RPMI7951 (cell line): ENCODE results near the gene PCNX3. TPM values are rescaled to one million over a fixed set of nuclear protein-coding genes. Genes with fewer than 3 reads are reported as not detected.
A peak's percentile ranks its signal among the peaks of the same experiment; 100 is the strongest.
"Not testable (repeated sequence)": the region's sequence is repeated elsewhere in the genome, so short reads cannot be mapped to it uniquely, and the experiment has no call there.

ENCODE experiments used
- DNase-seq: peaks from one replicate; pipeline ENCODE4 v3.0.0-alpha.2; 2012; ENCODE audit warnings: low read depth
- total RNA-seq: library from RNA; depleted of rRNA; stranded (reverse); fragments of >200 nt; shearing (Covaris generic); gene quantifications from 2 replicates; pipeline ENCODE4 v1.2.3, GENCODE V29; 2014

Gene PCNX3
- total RNA-seq, 1 experiment from 2014 or later: 9.1 TPM

DNA sequence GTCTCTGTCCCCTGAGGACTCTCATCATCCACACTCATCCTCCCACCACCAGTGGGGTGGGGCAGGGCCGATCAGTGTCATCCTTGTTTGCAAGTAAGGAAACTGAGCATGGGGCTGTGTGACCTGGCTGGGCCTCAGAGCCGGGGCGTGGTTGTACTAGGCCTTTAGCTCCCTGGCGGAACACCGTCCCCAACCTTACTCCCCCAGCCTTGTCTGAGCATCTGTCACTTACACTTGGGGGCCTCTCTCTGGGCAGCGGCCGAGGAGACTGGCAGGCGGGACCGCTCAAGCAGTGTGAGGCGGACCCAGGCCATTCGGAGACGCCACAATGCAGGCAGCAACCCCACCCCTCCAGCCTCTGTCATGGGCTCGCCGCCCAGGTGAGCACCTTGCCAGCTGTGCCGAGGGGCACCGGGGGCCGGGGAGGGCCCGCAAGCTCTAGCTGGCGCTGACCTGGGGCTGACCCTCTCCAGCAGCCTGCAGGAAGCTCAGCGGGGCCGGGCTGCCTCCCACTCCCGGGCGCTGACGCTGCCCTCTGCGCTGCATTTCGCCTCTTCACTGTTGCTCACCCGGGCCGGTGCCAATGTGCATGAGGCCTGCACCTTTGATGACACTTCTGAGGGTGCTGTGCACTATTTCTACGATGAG, 3.8 kb downstream of the PCNX3 start:
- DNase-seq: no peak

DNA sequence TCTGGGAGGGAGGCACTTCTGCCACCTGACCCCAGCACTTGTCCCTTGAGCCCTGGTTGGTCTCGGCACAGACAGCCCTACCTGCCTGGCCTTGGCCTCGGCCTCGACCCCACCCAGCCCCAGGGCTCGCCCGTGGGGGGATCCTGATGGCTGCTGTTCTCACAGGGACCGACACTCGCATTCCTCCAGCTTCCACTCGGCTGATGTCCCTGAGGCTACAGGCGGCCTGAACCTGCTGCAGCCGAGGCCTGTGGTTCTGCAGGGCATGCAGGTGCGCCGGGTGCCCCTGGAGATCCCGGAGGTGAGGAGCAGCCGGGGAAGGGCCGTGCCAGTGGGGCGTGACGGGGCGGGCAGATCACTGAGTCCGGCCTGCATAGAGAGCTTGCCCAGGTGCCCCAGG, 5.1 kb downstream of the PCNX3 start:
- no peak for DNase-seq

DNA sequence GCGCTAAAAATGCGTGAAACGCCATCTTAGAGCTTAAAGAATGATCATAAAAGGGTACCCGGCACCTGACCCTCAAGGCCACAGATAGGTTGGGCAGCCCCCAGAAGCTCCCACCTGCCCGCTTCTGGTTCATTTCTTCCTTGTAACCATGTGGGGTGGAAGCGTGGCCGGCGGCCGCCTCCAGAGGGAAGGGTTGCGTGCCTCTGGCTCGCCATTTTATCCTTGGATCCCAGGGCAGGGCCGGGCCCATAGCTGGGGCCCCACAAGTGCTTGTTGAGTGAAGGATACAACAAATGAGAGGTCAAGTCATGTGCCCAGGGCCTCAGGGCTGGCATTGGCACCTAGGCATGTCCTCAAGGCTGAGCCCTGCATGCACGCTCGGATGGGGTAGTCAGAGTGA, 5.9 kb downstream of the PCNX3 start:
- DNase-seq: no peak

DNA sequence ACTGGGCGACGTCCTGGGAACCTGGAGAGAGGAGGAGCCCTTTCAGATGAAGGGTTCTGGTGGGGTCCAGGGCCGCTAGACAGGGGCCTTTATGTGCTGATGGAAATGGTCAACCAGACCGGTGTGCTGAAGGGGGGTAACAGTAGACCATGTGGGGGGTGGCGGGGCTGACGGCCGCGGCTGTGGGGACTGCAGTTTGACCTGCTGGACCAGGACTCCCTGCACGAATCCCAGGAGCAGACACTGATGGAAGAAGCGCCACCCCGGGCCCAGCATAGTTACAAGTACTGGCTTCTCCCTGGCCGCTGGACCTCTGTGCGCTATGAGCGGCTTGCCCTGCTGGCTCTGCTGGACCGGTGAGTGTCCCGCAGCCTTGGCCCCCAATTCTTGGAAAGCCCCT, 6.4 kb downstream of the PCNX3 start:
- no peak for DNase-seq

DNA sequence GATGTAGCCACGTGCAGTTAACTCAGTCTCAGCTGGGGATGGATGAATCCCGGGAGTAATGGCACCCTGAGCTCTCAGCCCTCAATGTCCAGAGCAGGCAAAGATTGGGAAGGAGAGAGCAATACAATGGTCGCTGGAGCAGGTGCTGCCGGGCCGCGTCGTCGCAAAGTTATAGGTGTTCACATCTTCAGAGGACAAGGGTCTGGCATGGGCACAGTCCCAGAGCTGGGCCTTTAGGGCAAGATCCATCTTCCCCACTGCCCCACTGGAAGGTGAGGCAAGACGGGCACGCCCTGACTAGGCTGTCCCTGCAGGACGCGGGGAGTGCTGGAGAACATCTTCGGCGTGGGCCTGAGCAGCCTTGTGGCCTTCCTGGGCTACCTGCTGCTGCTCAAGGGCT, 7.6 kb downstream of the PCNX3 start:
- no peak for DNase-seq

DNA sequence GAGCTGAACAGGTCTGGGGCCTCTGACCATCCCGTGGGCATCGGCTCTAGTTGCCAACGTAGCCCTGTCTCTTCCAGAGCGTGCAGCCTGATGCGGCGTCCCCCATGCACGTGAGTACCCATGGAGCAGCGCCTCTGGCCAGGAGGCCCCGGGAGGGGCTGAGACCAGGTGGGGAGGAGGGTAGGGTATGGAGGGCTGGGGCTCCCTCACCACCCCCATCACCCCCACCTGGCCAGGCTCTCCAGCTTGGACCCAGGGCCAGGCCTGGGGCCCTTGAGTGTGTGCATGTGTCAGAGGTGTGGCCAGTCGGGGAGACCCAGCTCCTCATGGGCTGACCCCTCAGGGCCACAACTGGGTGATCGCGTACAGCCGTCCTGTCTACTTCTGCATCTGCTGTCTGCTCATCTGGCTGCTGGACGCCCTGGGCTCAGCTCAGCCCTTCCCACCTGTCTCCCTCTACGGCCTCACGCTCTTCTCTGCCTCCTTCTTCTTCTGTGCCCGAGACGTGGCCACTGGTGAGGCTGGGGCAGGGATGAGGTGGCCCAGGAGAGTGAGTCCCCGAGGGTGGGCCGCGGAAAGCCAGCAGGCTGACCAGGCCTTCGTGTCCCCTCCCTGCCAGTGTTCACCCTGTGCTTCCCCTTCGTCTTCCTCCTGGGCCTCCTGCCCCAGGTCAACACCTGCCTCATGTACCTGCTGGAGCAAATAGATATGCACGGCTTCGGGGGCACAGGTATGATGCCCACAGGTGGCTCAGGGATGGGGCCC, 8.5 kb downstream of the PCNX3 start:
- no peak for DNase-seq

DNA sequence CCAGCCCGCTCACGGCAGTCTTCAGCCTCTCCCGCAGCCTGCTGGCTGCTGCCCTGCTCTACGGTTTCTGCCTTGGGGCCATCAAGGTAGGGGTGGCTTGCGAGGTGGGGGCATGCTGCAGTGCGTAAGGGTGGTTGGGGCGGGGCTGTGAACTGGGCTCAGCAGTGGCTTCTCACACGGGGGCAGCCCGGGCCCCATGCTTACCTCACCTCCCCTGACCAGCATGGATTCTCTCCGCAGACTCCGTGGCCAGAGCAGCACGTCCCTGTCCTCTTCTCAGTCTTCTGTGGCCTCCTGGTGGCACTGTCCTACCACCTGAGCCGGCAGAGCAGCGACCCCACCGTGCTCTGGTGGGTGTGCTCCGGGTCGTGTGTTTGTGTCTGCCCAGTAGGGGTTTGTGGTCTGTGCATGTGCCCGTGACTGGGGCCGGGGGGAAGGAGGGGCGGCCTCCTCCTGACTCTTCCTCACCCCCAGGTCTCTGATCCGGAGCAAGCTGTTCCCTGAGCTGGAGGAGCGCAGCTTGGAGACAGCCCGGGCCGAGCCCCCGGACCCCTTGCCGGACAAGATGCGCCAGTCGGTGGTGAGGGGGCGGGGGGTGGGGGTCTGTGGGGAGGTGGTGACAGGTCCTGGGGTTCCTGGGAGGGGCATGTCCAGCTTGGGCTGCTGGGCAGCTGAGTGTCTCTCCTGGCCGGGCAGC, 9.5 kb downstream of the PCNX3 start:
- DNase-seq: no peak

DNA sequence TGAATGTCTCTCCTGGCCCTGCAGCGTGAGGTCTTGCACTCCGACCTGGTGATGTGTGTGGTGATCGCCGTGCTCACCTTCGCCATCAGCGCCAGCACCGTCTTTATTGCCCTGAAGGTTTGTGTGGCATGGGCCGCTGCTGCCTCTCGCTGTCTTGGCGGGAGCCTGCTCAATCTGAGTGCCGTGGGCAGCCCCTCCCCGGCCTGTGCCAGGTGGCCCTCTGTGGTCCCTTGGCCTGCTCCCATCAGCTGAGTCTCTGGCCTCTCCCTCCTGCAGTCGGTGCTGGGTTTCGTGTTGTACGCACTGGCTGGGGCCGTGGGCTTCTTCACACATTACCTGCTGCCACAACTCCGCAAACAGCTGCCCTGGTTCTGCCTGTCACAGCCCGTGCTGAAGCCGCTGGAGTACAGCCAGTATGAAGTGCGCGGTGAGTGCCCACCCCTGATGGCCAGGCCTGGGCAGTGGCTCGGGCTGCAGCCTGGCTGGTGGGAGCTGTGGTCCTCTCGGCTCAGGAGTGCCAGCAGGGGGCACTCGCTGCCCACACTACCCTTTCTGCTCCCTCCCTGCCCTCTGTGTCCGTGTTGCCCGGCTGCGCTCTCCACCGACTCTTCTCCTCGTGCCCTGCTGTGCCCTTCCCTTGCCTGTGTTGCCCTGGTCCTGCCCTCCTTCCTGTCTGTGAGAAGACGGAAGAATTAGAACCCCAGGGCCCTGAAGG, 10.2 kb downstream of the PCNX3 start:
- peak; percentile 18 for DNase-seq

DNA sequence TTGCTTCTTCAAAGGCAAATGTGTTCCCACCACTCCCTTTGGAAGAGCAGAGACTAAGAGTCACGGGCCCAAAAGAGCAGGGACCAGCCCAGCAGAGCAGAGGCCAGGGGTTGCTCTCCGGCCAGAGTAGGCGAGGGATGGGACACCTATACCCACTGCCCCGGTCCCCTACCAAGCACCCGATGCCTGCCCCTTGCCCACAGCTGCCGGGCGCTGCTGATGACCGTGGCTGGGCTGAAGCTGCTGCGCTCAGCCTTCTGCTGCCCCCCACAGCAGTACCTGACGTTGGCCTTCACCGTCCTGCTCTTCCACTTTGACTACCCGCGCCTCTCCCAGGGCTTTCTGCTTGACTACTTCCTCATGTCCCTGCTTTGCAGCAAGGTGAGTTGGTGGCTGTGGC, 11.6 kb downstream of the PCNX3 start:
- no peak for DNase-seq

DNA sequence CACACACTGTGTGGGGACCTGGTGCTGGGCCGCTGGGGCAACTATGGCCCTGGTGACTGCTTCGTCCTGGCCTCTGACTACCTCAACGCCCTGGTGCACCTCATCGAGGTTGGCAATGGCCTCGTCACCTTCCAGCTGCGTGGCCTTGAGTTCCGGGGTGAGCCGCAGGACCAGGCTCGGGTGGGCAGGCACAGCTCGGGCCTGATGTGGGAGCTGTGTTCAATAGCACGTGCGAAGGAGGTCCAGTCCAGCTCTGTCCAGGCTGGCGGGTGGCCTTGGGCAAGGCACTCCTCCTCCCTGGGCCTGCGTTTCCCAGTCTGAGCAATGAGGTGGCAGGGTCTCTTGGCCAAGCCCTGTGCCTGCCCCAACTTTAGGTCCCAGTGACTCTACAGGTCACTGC, 14.0 kb downstream of the PCNX3 start:
- no peak for DNase-seq

DNA sequence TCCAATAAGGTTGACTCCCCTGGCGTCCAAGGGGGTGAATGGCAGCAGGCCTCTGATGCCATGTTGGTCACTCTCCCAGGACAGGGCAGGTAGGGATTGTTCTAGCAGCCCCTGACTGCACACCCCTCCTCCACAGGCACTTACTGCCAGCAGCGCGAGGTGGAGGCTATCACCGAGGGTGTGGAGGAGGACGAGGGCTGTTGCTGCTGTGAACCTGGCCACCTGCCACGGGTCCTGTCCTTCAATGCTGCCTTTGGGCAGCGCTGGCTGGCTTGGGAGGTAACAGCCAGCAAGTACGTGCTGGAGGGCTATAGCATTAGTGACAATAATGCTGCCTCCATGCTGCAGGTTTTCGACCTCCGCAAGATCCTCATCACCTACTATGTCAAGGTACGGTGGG, 14.6 kb downstream of the PCNX3 start:
- no peak for DNase-seq

DNA sequence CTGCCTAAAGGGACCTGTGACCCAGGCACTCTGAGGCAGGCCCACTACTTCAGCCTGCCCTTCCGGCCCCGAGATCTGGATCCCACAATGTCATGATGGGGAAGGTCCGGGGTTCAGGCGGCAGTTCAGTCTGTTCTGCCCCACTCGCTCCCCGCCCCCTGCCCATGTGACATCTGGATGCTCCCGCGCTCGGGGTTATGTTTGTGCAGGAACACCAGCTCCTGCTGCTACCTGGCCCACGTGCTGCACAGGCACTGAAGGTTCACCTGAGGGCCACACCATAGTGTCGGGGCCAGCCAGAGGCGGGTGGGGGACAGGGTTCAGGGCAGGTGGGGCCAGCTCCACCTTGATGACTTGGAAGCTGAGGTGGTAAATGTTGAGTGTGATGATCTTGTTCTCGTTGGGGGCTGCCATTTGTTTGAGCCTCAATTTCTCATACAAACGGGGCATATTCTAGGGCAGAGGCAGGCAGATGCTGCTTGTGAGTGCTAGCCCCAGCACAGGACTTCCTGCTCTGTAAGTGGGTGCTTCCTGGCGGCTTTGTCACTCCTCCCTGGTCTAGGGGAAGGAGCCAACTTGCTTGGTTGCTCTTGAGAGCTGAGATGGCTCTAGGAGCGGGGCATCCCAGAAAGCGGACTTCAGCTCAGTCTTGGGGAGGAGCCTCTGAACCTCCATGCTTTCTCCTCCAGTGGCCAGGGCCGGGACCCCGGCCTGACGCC, 18.0 kb downstream of the PCNX3 start:
- DNase-seq: no peak

DNA sequence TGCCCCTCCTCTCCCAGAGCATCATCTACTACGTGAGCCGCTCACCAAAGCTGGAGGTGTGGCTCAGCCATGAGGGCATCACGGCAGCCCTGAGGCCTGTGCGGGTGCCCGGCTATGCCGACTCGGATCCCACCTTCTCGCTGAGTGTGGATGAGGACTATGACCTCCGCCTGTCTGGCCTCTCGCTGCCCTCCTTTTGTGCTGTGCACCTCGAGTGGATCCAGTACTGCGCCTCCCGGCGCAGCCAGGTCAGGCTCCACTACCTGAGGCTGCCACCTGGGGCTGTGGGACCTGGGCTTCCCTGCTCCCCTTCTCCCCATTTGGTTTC, 18.5 kb downstream of the PCNX3 start:
- DNase-seq: no peak

DNA sequence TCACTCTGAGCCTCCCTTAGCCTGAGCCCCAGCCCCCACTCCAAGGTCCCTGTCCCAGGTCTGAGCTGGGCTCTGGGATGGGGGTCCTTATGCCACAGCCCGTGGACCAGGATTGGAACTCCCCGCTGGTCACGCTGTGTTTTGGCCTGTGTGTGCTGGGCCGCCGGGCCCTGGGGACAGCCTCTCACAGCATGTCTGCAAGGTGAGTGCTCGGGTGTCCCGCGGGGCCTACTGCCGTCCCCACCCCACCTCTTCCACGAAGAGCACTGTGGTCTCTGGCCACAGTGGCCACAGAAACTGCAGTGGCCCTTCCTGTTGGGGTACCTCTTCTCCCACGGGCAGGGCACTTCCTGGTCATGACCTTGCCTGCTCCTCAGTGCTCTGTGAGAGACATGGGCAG, 18.9 kb downstream of the PCNX3 start:
- DNase-seq: no peak

DNA sequence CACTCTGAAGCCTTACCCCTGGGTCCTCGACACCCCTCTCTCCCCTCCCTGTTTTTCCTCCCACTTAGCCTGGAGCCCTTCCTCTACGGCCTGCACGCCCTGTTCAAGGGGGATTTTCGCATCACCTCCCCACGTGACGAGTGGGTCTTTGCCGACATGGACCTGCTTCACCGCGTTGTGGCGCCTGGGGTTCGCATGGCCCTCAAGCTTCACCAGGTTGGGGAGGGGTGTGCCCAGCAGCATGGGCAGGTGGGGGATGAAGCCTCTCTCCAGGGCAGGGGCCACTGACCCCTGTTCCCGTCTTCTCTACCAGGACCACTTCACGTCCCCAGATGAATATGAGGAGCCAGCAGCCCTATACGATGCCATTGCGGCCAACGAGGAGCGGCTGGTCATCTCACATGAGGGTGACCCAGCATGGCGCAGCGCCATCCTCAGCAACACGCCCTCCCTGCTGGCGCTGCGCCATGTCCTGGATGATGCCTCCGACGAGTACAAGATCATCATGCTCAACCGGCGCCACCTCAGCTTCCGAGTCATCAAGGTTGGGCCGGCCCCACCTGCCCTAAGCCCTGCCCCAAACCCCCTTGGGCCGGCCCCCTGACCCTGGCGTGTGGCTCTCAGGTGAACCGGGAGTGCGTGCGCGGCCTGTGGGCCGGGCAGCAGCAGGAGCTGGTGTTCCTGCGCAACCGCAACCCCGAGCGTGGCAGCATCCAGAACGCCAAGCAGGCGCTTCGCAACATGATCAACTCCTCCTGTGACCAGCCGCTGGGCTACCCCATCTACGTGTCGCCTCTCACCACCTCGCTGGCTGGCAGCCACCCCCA, 19.5 kb downstream of the PCNX3 start:
- no peak for DNase-seq

DNA sequence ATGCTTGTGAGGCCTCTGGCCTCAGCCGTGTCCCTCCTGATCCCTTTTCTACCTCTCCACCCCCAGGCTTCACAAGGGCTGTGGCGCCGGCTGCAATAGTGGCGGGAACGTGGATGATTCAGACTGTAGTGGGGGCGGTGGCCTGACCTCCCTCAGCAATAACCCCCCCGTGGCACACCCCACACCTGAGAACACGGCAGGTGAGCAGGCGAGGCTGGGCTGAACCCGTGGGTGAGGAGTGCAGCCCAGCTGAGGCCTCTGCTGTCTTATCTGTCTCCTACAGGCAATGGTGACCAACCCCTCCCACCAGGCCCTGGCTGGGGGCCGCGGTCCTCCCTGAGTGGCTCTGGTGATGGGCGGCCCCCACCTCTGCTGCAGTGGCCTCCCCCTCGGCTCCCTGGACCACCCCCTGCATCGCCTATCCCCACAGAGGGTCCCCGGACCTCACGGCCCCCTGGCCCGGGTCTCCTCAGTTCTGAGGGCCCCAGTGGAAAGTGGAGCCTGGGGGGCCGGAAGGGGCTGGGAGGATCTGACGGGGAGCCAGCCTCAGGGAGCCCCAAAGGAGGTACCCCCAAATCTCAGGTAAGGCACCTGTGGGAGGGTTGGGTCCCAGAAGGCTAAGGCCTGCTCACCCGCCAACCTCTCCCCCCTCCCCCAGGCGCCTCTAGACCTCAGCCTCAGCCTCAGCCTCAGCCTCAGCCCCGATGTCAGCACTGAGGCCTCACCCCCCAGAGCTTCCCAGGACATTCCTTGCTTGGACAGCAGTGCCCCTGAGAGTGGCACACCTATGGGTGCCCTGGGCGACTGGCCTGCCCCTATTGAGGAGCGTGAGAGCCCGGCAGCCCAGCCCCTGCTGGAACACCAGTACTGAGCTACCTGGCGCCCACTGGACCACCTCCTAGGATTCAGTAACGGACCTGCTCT, 20.8 kb downstream of the PCNX3 start:
- no peak for DNase-seq

DNA sequence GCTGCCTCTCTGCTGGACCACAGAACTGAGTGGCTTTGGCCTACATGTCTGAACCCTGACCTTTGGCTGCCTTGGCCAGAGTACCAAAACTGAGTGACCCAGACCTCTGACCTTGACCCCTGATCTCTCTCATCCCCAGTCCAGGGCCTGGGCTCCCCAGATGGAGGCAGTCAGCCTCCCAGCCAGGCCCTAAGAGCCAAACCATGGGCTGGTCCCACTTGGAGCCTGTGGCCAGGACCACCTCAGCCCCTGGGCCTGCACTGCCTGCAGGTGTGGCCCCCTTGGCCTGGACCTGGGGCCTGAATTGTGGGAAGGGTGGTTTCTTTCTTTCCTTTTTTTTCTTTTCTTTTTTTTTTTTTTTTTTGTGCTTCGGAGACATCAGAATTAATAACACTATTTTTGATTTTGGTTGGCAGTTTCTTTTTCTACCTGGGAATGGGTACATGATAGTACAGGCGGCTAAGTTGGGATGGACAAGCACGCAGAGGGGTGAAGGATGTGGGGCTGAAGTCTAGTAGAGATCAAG, 21.5 kb downstream of the PCNX3 start:
- DNase-seq: no peak

DNA sequence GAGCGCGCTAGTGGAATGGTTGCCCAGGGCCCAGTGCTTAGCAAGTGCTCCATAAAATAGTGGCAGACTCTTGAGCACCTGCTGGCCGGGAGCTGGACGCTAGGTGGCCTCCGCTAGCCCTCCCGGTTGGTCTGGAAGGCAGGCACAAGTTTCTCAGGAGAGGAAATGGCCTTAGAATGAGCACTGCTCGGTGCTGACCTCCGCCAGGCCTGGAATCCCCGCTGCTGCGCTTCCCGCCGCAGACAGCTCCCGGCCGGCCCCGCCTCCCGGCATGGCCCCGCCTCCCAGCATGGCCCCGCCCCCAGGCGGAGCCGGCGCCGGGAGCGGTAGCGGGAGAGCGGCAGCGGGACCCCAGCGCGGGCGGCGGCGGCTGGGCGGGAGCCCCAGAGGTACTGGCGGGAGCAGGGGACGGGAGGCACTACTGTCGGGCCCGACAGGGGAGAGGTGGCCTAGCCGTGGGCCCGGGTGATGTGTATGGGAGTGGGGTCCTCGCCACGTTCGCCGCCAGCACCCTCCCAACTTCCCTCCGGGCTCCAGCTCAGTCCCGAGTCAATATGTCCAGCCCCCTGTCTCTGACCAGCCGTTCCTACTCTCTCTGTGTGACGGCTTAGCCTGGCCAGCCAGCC, 22.3 kb downstream of the PCNX3 start, which contains the start of gene SIPA1:
Gene SIPA1, plus strand, starts transcription at position 308 of the 626 bp plus-strand sequence. CDS start 2,821 bp downstream, outside the sequence.
- peak; percentile 91 for DNase-seq

DNA sequence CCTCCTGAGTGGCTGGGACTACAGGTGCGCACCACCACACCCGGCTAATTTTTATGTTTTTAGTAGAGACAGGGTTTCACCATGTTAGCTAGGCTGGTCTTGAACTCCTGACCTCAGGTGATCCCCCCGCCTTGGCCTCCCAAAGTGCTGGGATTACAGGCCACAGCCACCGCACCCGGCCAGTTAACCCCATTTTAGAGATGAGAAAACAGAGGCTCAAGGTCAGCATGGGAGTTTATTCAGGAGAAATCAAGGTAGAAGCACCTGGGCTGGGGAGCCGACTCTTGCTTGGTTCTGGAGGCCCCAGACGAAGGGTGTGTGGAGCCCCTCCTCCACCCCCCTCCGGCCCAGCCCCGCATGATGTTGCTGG, 23.6 kb downstream of the PCNX3 start:
- not testable (repeated sequence) for DNase-seq
